HepG2 (cell line): ENCODE data around the gene CHCHD5. TPM values are rescaled to one million over a fixed set of nuclear protein-coding genes. Genes with fewer than 3 reads are reported as not detected.

ENCODE experiments used
- ELF4 ChIP-seq: sonication (generic); formaldehyde crosslinking; IDR thresholded peaks from 2 replicates; pipeline ENCODE4 v1.5.0; 2020; ENCODE audit warnings: missing genetic modification reagents, mild to moderate bottlenecking, moderate library complexity, borderline replicate concordance
- GABPA ChIP-seq, 2 experiments: IDR thresholded peaks; 2 replicates each; pipeline ENCODE4 v1.6.1; 2011 to 2016; ENCODE audit warnings: low read depth in 2 of 2, low read length in 1 of 2, missing biosample characterization in 1 of 2, missing genetic modification characterization in 1 of 2
- GLI4 ChIP-seq: sonication (generic); formaldehyde crosslinking; IDR thresholded peaks from 2 replicates; pipeline ENCODE4 v1.5.1; 2020; ENCODE audit warnings: missing genetic modification reagents, mild to moderate bottlenecking, moderate library complexity, borderline replicate concordance
- KLF16 ChIP-seq, 2 experiments: sonication (generic) in 1 of 2; formaldehyde crosslinking in 1 of 2; IDR thresholded peaks; 2 replicates each; pipeline versions ENCODE4 v1.6.1 to v1.8.0; 2016 to 2023; ENCODE audit warnings: missing genetic modification reagents in 2 of 2, missing compliant biosample characterization in 1 of 2
- PCBP1 ChIP-seq: fragments of 200-400 bp; formaldehyde crosslinking; IDR thresholded peaks from 2 replicates; pipeline ENCODE4 v1.6.1; 2017; ENCODE audit warnings: mild to moderate bottlenecking, low read depth, low read length, borderline replicate concordance
- PHF5A ChIP-seq: IDR thresholded peaks from one replicate; pipeline ENCODE4 v1.6.1; 2018; ENCODE audit warnings: low read depth, missing genetic modification reagents; ENCODE audit not compliant: unreplicated experiment
- SALL1 ChIP-seq: sonication (generic); formaldehyde crosslinking; IDR thresholded peaks from 2 replicates; pipeline ENCODE4 v1.8.0; 2022; ENCODE audit warnings: mild to moderate bottlenecking, missing genetic modification reagents
- TGIF2 ChIP-seq: IDR thresholded peaks from 2 replicates; pipeline ENCODE4 v1.6.1; 2016; ENCODE audit warnings: control low read depth, missing compliant biosample characterization
- ZBTB3 ChIP-seq: sonication (generic); formaldehyde crosslinking; IDR thresholded peaks from 2 replicates; pipeline ENCODE4 v1.4.0; 2020; ENCODE audit warnings: low read depth, mild to moderate bottlenecking, moderate library complexity, missing genetic modification reagents, borderline replicate concordance
- ZEB1 ChIP-seq: IDR thresholded peaks from 2 replicates; pipeline ENCODE4 v1.6.1; 2012; ENCODE audit warnings: mild to moderate bottlenecking, low read depth, inconsistent platforms; ENCODE audit not compliant: insufficient replicate concordance
- ZNF17 ChIP-seq: sonication (generic); formaldehyde crosslinking; IDR thresholded peaks from 2 replicates; pipeline ENCODE4 v1.5.0; 2020; ENCODE audit warnings: mild to moderate bottlenecking, missing genetic modification reagents
- ZNF816 ChIP-seq: sonication (generic); formaldehyde crosslinking; IDR thresholded peaks from 2 replicates; pipeline ENCODE4 v1.8.0; 2022; ENCODE audit warnings: missing genetic modification reagents, mild to moderate bottlenecking, borderline replicate concordance
- ZNF839 ChIP-seq: sonication (generic); formaldehyde crosslinking; IDR thresholded peaks from 2 replicates; pipeline ENCODE4 v1.4.0; 2020; ENCODE audit warnings: missing genetic modification reagents, mild to moderate bottlenecking, borderline replicate concordance
- polyA plus RNA-seq, 8 experiments: library from polyadenylated mRNA; depleted of rRNA in 3 of 8; stranded (reverse) in 7 of 8; unstranded in 1 of 8; fragments of >200 nt; fragmentation: Illumina TruSeq in 4 of 8; extraction: Trizol in 4 of 8; gene quantifications; 2 replicates each; pipeline versions ENCODE4 v1.2.1 to v1.2.3, GENCODE V29; 2011 to 2016; ENCODE audit warnings: low read depth in 4 of 8, missing spikeins in 1 of 8, mixed read lengths in 1 of 8; ENCODE audit not compliant: insufficient read depth in 1 of 8
- total RNA-seq, 5 experiments: library from RNA; depleted of rRNA; stranded (reverse); fragments of >200 nt; fragmentation: Illumina TruSeq; extraction: Trizol; gene quantifications; 2 replicates each; pipeline ENCODE4 v1.2.3, GENCODE V29; 2016; ENCODE audit warnings: low read depth in 1 of 5
- TF ChIP-seq, protein P1 (sequence below), 2 experiments: sonication (generic) in 1 of 2; formaldehyde crosslinking in 1 of 2; IDR thresholded peaks; 2 replicates each; pipeline versions ENCODE4 v1.4.0 to v1.6.1; 2018 to 2020; ENCODE audit warnings: missing genetic modification reagents in 2 of 2, borderline replicate concordance in 1 of 2, low read depth in 1 of 2, mild to moderate bottlenecking in 1 of 2, missing biosample characterization in 1 of 2
- TF ChIP-seq, protein P2 (sequence below): sonication (generic); formaldehyde crosslinking; IDR thresholded peaks from 2 replicates; pipeline ENCODE4 v1.5.0; 2020; ENCODE audit warnings: missing genetic modification reagents, mild to moderate bottlenecking, borderline replicate concordance
- TF ChIP-seq, protein P3 (sequence below): sonication (generic); formaldehyde crosslinking; IDR thresholded peaks from 2 replicates; pipeline ENCODE4 v1.4.0; 2020; ENCODE audit warnings: mild to moderate bottlenecking, missing genetic modification reagents
- TF ChIP-seq, protein P4 (sequence below): sonication (generic); formaldehyde crosslinking; IDR thresholded peaks from 2 replicates; pipeline ENCODE4 v1.8.0; 2022; ENCODE audit warnings: mild to moderate bottlenecking, missing genetic modification reagents, moderate library complexity
- TF ChIP-seq, protein P5 (sequence below): sonication (generic); formaldehyde crosslinking; IDR thresholded peaks from 2 replicates; pipeline ENCODE4 v1.5.0; 2020; ENCODE audit warnings: mild to moderate bottlenecking, missing genetic modification reagents

The CHCHD5 gene
- total and polyA plus RNA-seq, 2 of the 13 experiments (the other 11 are each of a cell fraction or from before 2014, with no cell fraction given), result 19.0 to 23.9 TPM

DNA sequence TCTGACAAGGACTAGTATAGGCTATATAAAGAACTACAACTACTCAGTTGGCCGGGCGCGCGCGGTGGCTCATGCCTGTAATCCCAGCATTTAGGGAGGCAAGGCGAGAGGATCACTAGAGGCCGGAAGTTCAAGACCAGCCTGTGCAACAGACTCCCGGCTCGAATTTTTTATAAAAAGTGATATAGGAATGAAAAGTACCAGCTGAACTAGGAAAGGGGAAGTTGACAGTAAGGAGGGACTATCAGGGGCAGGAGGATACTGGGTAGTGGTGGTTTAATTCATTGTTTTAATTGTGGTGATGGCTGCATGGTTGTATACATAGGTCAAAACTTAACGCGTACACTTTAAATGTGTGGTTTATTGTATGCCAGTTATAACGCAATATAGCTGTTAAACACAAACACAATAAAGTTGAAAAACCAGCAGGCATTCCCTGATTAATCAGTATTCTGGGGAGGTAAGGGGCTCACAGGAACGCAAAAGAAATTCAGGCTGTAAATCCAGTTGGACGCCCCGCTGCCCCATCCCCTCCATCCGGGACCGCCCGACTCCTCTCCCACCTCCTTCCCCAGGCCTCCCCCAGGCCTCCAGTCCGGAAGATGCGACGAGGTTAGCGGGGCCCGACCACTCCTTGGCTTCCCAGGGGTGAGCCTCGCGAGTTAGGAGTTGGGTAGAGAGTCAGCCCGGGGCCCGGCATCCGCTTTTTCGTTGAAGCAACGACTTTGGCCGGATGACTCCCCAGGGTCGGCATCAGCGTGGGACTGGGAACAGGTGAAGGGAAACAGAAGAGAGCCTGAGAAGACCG, 42.9 kb upstream of the CHCHD5 start (continued):
- TF ChIP-seq, protein P1, sequence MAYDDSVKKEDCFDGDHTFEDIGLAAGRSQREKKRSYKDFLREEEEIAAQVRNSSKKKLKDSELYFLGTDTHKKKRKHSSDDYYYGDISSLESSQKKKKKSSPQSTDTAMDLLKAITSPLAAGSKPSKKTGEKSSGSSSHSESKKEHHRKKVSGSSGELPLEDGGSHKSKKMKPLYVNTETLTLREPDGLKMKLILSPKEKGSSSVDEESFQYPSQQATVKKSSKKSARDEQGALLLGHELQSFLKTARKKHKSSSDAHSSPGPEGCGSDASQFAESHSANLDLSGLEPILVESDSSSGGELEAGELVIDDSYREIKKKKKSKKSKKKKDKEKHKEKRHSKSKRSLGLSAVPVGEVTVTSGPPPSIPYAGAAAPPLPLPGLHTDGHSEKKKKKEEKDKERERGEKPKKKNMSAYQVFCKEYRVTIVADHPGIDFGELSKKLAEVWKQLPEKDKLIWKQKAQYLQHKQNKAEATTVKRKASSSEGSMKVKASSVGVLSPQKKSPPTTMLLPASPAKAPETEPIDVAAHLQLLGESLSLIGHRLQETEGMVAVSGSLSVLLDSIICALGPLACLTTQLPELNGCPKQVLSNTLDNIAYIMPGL (CRISPR knock-in tag; IDR thresholded peaks at IDR 0.05; ENCODE audit: borderline replicate concordance in 1 of 2, low read depth in 1 of 2), result no peak
- TF ChIP-seq SALL1 (CRISPR knock-in tag), result no peak; the same call in 1 of the 2 replicates
- TF ChIP-seq GLI4 (CRISPR knock-in tag), result peak; percentile 45; the same call in 1 of the 2 replicates
- 0 out of 2 replicates have a peak, but pooled peaks have one; percentile 6 for TF ChIP-seq ZNF839 (CRISPR knock-in tag)
- peak; percentile 96; the same call in 1 of the 2 replicates for TF ChIP-seq PCBP1
- TF ChIP-seq, protein P2, sequence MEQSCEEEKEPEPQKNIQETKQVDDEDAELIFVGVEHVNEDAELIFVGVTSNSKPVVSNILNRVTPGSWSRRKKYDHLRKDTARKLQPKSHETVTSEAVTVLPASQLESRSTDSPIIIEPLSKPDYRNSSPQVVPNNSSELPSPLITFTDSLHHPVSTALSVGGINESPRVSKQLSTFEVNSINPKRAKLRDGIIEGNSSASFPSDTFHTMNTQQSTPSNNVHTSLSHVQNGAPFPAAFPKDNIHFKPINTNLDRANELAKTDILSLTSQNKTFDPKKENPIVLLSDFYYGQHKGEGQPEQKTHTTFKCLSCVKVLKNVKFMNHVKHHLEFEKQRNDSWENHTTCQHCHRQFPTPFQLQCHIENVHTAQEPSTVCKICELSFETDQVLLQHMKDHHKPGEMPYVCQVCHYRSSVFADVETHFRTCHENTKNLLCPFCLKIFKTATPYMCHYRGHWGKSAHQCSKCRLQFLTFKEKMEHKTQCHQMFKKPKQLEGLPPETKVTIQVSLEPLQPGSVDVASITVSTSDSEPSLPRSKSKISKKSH (CRISPR knock-in tag), result no peak; the same call in 1 of the 2 replicates
- TF ChIP-seq ZNF816 (CRISPR knock-in tag), result 0 out of 2 replicates have a peak, but pooled peaks have one; percentile 87
- TF ChIP-seq, protein P3, sequence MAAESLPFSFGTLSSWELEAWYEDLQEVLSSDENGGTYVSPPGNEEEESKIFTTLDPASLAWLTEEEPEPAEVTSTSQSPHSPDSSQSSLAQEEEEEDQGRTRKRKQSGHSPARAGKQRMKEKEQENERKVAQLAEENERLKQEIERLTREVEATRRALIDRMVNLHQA, result no peak
- TF ChIP-seq ZEB1, result peak; percentile 90
- TF ChIP-seq ZNF17 (CRISPR knock-in tag), result 0 out of 2 replicates have a peak, but pooled peaks have one; percentile 5
- TF ChIP-seq, protein P4, sequence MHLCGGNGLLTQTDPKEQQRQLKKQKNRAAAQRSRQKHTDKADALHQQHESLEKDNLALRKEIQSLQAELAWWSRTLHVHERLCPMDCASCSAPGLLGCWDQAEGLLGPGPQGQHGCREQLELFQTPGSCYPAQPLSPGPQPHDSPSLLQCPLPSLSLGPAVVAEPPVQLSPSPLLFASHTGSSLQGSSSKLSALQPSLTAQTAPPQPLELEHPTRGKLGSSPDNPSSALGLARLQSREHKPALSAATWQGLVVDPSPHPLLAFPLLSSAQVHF, result no peak
- 0 out of 2 replicates have a peak, but pooled peaks have one; percentile 67 for TF ChIP-seq ZBTB3
- TF ChIP-seq, protein P5, sequence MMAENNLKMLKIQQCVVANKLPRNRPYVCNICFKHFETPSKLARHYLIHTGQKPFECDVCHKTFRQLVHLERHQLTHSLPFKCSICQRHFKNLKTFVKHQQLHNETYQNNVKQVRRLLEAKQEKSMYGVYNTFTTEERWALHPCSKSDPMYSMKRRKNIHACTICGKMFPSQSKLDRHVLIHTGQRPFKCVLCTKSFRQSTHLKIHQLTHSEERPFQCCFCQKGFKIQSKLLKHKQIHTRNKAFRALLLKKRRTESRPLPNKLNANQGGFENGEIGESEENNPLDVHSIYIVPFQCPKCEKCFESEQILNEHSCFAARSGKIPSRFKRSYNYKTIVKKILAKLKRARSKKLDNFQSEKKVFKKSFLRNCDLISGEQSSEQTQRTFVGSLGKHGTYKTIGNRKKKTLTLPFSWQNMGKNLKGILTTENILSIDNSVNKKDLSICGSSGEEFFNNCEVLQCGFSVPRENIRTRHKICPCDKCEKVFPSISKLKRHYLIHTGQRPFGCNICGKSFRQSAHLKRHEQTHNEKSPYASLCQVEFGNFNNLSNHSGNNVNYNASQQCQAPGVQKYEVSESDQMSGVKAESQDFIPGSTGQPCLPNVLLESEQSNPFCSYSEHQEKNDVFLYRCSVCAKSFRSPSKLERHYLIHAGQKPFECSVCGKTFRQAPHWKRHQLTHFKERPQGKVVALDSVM (CRISPR knock-in tag), result peak; percentile 76
- no peak; the same call in 1 of the 2 replicates for TF ChIP-seq ELF4
- TF ChIP-seq KLF16 (CRISPR knock-in tag; IDR thresholded peaks at IDR 0.05), result 0 out of 4 replicates have a peak, but pooled peaks of 1 of the 2 experiments have one; percentile 58
- TF ChIP-seq TGIF2 (CRISPR knock-in tag), result peak; percentile 20; the same call in 1 of the 2 replicates
- TF ChIP-seq PHF5A (CRISPR knock-in tag), result peak; percentile 7
- TF ChIP-seq GABPA (IDR thresholded peaks at IDR 0.05; ENCODE audit: low read depth, low read length), result peak; percentile 20; the same call in 1 of the 2 replicates
- no peak for TF ChIP-seq GABPA (CRISPR knock-in tag; IDR thresholded peaks at IDR 0.05; ENCODE audit: low read depth)
